H1 (cell line): Measurements from ENCODE around the gene CAVIN1. TPM values are rescaled to one million over a fixed set of nuclear protein-coding genes. Genes with fewer than 3 reads are reported as not detected.

Experiments used
- CTBP2 ChIP-seq: IDR thresholded peaks from 2 replicates; pipeline ENCODE4 v1.7.0; 2011; ENCODE audit warnings: borderline replicate concordance, mild to moderate bottlenecking, moderate library complexity, mixed read lengths, low read length; ENCODE audit not compliant: insufficient read depth, insufficient read length
- FOSL1 ChIP-seq: IDR thresholded peaks from 2 replicates; pipeline ENCODE4 v1.6.1; 2011; ENCODE audit warnings: mild to moderate bottlenecking, low read depth, low read length, moderate library complexity; ENCODE audit not compliant: insufficient read depth
- PHF8 ChIP-seq: fragments of 200-600 bp; sonication (generic); conservative IDR thresholded peaks from 2 replicates; pipeline ENCODE4 v1.7.1; 2012; ENCODE audit warnings: low read depth, mild to moderate bottlenecking, inconsistent platforms, low read length, moderate library complexity
- POU5F1 ChIP-seq: IDR thresholded peaks from 2 replicates; pipeline ENCODE4 v1.6.1; 2011; ENCODE audit warnings: low read depth, mild to moderate bottlenecking, low read length, moderate library complexity
- polyA plus RNA-seq, 7 experiments: library from polyadenylated mRNA; depleted of rRNA in 3 of 7; stranded (reverse) in 5 of 7; unstranded in 2 of 7; fragments of >200 nt in 5 of 7; fragments of 200-250 nt in 2 of 7; gene quantifications; 1 replicate in 5 of 7; 2 replicates in 1 of 7; 4 replicates in 1 of 7; pipeline versions ENCODE4 v1.2.1 to v1.2.3, GENCODE V29; 2011 to 2013; ENCODE audit warnings: missing spikeins in 2 of 7, mixed read lengths in 2 of 7
- total RNA-seq: library from RNA; stranded (reverse); fragmentation: NEBNext Ultra II Directional; extraction: Animal tissue kit (Norgen Biotek cat#: 25700); gene quantifications from 2 replicates; pipeline ENCODE4 v1.2.1, GENCODE V29; 2021
- TF ChIP-seq, protein P1 (sequence below): IDR thresholded peaks from 2 replicates; pipeline ENCODE4 v1.6.1; 2011; ENCODE audit warnings: low read depth, mild to moderate bottlenecking, low read length; ENCODE audit not compliant: insufficient read depth

Gene CAVIN1
- total and polyA plus RNA-seq, 2 of the 8 experiments (the other 6 are each of a cell fraction or from before 2014, with no cell fraction given): 16.2 to 41.6 TPM

DNA sequence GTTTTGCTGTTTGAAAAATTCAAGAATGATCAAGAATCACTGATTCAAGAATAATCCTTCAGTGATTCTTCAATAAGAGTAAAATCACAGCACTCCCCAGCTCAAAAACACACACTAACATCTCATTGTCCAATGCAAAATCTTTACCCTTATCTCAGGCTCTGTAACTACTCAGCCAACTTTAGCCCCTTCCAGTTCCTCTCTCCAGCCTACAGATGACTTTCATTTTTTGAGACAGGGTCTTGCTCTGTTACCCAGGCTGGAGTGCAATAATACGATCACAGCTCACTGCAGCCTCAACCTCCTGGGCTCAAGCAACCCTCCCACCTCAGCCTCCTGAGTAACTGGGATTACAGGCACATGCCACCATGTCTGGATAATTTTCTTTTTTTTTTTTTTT, 59.8 kb downstream of the CAVIN1 start (continued):
- TF ChIP-seq, protein P1, sequence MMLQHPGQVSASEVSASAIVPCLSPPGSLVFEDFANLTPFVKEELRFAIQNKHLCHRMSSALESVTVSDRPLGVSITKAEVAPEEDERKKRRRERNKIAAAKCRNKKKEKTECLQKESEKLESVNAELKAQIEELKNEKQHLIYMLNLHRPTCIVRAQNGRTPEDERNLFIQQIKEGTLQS: no peak
- TF ChIP-seq FOSL1 (no peak), POU5F1 (no peak), PHF8 (no peak), CTBP2 (no peak)
